Middle frontal gyrus (tissue), 1 donor: Measurements from ENCODE around the gene COL25A1.
"Not testable (repeated sequence)": the region's sequence is repeated elsewhere in the genome, so short reads cannot be mapped to it uniquely, and the experiment has no call there.

Experiments
- DNase-seq: peaks from one replicate; pipeline ENCODE4 v3.0.0-alpha.2; 2015; ENCODE audit warnings: low spot score; ENCODE audit errors: extremely low spot score

The COL25A1 gene

DNA sequence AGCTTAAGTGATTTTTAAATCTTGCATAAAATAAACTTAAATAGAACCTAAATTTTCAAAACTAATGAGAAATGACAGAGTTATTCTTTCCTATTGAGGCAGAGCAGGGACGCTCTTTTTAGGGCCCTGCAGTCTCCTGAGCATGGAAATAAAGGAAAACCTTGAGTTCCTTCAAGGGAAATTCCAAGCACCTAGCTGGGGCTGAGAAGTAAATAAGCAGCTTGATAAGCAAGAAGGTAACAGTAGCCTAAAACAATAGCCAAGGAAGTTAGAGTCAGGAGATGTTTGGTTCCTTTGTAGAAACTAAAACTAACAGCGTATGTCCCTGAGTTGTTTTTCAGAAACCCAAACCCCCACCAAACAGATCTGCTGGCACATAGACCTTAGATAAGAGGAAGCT is 174.6 kb downstream of the COL25A1 start:
- DNase-seq: no peak

DNA sequence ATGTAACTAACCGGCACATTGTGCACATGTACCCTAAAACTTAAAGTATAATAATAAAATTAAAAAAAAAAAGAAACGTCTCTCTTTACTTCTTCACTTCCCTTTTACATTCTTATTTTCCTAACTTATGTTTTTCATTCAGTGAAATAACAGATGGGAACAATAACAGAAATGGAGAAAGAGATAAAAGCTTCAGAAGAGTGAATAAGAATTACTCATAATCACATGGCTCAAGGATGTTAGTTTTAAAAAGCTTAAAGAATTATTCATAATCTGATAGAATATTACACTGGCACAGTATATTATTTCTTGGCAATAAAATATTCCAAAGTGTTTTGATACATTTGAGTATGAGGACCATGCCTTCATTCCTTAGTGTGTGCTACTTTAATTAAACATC is 175.6 kb downstream of the COL25A1 start:
- DNase-seq: no peak

DNA sequence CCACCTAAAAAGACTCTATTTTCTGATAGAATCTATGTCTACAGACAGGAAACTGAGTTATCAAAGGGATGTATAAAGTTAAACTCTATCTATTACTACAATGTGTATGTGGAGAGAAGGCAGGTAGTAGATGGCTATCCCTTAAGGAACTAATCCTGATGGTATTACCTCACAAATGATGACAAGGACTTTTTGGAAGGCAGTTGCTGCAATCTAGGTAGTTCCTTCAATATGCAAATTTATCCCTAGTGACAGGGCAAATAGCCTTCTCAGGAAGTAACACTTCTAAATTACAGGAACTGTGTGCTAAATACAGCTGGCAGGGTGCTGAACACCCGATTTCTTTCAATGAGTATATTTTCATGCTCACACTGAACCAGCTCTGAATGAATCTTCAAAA is 177.4 kb downstream of the COL25A1 start:
- DNase-seq: no peak

DNA sequence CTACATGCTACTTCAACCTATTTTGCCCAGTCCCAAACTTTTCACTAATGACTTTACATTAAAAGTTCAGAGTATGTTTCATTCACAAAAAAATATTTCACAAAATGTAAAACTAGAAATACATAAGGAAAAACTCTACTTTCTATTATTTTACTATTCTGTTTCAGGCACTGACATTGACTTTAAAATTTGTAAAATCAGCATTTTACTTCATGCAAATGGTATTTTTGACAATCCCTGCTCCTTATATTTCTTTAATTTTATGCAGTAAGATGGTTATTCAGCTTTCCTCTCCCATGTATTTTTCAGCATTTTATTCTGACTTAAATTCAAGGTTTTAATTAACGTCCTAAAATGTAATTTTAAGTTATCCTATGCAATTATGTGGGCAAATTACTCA is 178.5 kb downstream of the COL25A1 start:
- no peak for DNase-seq

DNA sequence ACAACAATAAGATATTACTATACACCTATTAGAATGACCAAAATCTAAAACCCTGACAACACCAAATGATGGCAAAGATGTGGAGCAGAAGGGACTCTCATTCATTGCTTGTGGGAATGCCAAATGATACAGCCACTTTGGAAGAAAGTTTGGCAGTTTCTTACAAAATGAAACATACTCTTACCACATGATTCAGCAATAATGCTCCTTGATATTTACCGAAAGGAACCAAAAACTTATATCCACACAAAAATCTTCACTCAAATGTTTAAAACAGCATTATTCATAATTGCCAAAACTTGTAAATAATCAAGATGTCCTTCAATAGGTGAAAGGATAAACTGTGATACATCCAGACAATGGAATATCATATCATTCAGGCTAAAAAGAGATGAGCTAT is 180.9 kb downstream of the COL25A1 start:
- DNase-seq: no peak

DNA sequence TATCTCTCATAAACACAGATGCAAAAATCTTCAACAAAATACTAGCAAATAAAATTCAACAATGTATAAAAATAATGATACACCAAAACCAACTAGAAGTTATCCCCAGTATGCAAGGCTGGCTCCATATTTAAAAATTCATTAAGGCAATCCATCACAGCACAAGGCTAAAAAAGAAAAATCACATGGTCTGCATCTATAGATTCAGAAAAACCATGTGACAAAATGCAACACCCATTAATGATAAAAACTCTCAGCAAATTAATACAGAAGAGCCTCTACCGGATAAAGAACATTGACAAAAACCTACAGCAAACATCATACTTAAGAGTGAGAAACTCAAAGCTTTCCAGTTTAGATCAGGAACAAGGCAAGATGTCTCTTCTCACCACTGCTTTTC is 182.6 kb downstream of the COL25A1 start:
- DNase-seq: no peak

DNA sequence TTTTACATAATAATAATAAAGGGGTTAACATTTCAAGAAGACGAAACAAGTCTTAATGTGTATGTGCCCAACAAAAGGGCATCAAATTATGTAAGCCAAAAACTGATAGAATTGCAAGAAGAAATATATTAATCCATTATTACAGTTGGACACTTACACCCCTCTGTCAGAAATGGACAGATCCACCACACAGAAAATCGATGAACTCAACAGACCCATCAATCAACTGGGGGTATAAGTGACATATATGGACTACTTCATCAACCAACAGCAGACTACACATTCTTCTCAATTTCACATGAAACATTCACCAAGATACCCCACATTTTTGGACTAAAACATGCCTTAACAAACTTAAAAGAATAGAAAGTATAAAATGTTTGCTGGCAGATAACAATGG is 183.8 kb downstream of the COL25A1 start:
- no peak for DNase-seq

DNA sequence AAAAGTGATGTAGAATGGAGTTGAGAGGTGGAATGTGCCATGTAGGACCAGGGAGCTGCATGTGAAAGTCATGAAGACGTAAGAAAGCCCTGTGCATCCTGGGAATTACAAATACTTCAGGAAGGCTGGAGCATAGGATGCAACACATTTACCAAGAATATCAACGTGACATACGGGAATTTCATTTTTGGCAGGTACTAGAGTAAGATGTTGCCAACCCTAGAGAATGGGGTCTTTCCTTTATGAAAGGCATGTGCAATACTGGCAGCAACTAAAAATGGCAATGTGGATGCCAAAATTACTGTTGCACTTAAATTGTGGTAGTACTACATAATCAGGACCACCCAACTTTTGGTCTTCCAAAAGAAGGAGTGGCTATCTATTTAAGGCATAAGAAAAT is 188.0 kb downstream of the COL25A1 start:
- DNase-seq: no peak

DNA sequence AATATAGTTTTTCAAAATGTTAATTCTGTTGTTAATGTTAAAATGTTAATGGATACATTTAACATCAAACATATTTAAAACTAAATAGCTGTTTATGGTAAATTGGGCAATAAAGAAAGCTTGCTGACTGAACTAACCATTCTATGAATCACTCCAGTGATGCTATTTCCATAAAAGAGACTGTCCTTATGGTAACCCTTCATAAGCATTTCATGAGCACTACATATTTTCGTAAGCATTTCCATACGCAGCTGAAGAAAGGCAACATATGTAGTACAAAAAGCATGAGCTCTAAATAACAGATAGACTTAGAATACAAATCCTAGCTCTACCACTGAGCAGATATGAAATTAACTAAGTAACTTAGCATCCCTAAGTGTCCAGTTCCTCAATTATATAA is 188.9 kb downstream of the COL25A1 start:
- no peak for DNase-seq

DNA sequence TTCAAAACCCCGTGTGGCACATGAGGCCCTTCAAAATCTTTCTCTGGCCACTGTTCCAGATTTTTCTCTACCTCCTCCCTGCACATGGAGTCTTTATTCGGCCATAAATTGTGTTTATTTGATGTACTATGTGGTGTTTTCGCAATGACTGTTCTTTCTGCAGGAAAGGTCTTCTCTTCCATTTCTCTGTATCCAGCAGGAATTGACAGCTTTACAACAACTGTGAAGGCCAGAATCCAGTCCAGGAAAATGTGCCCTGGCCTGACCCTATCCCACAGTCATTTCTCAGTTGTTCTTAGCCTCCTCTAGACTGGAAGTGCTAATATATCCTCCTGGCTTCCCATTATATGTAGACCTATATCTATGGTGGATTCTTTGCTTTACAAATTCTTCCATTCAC is 191.4 kb downstream of the COL25A1 start:
- DNase-seq: no peak

DNA sequence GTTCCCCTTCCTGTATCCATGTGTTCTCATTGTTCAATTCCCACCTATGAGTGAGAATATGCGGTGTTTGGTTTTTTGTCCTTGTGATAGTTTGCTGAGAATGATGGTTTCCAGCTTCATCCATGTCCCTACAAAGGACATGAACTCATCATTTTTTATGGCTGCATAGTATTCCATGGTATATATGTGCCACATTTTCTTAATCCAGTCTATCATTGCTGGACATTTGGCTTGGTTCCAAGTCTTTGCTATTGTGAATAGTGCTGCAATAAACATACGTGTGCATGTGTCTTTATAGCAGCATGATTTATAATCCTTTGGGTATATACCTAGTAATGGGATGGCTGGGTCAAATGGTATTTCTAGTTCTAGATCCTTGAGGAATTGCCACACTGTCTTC is 194.2 kb downstream of the COL25A1 start:
- not testable (repeated sequence) for DNase-seq

DNA sequence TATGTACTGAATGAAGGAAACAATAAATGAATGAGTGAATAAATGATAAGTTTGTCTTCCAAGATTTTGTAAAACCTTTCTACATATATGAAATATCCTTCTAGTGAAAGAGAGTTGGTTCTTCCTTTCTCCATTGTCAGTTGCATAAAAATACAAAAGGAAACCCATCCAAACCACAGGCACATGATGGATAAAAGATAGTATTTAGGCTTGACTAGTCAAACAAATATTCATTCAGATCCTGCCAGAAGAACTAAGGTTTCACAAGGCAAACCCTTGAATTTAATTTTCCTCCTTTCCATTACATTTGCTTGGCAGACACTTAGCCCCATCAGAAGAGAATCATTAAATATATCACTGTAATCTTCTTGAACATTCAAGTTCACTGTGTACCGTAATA is 208.4 kb downstream of the COL25A1 start:
- no peak for DNase-seq

DNA sequence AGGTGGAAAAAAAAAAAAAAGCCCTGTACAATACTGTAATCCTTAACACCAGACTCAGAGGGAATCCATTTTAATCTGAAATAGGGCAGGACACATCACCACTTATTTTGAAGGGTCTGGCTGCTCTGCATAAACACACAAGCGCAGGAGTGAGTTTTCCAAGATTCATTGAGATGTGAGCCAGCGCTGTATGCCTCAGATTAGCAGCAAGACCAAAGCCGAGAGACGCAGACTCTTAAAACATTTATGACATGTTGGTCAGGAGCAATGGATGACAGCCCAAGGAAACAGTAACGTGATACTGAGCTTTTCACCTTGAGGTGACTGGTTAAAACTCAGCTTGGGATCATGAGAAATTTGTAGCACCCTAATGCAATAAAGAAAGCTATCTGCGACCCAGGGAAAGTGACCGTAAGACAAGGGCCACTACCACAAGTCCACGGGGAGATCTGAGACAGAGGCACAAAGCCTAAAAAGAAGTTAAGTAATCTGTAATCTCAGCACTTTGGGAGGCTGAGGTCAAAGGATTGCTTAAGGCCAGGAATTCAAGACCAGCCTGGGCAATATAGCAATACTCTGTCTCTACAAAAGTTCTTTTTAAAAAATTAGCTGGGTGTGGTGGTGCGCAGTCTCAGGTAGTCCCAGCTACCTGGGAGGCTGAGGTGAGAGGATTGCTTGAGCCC is 210.6 kb downstream of the COL25A1 start:
- DNase-seq: no peak

DNA sequence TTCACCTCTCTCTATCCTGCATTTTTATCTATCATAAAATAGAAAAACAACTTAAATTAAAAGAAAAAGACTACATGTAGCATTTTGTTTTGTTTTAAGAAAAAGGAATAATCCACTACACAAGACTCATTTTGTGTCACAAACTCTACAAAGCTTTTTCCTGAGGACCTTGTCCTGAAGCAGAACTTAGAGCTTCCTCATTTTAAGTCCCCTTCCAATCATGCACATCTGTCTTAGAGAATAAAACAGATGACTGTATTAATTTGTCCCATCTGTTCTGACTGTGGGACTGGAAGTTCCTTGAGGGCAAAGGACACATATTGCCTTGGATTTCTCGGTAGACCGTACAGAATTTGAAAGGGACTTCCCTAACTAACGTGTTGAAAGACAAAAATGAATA is 218.5 kb downstream of the COL25A1 start:
- no peak for DNase-seq

DNA sequence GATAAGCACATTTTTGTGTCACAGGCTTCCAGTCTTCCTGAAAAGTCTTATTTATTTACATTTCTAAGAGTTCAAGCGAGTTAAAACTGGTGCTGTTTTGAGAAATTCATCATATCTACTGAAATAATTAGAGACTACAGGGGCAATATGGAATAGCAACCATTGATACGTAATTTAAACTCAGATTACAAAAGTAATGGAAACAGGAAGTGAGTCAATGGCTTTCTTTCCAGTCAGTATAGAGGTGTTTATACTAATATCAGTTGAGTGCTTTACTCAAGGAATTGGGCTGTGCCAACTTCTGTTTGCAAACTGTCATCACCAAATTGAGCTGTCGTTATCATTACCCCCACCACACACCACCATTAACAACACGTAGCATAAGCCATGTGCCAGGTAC is 222.7 kb downstream of the COL25A1 start:
- no peak for DNase-seq

DNA sequence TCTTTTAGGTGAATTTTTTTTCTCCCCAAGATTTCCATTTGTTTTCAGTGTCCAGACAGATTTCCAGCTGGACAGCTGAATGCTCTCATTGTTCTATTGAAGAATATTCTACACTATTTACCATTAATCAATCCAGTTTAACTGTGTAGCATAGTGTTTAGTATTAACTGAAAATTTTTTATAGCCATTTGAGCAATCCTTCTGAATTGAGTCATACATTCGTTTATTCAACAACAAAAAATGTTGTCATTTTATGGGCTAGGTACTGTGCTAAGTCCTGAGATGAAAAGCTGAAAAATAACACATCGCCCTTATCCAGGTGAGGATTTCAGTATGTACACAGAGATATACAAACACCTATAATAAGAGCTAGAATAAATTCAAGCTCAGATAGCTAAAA is 223.3 kb downstream of the COL25A1 start:
- DNase-seq: no peak

DNA sequence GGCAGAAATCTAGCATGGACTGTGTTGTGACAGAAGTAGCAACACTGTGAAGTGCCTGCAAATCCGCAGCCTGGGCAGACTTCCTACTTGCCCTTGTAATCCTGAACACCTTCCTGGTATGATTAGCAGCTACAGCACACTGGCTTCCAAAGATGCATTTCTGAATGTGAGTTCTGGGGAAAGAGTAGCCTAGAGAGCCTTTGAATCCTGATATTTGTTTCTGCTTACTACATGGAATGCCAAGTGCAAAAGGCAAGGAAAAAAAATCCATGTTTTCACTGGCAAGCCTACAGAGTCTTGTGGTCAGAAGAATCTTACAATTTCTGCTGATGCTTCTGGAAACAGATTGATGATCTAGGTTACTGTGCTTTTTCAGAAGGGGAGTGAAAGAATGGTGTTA is 223.7 kb downstream of the COL25A1 start:
- no peak for DNase-seq

DNA sequence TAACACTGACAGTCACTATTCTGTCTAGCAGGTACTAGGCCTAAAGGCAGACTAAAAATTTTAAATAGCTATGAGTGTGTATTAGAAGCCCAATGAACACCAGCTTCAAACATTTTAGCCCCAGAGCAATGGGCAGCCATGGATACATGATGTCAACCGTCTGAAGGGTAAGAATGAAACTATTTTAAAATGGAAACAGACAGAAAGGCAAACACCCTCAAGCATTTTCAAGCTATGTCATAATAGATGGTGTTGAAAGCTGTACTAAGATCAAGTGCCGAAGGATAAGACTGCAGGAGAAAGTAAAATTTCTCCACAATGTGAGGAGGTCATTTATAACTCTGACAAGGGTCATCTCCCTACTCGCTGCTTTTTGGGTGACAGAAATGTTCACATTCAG is 225.0 kb downstream of the COL25A1 start:
- DNase-seq: no peak

DNA sequence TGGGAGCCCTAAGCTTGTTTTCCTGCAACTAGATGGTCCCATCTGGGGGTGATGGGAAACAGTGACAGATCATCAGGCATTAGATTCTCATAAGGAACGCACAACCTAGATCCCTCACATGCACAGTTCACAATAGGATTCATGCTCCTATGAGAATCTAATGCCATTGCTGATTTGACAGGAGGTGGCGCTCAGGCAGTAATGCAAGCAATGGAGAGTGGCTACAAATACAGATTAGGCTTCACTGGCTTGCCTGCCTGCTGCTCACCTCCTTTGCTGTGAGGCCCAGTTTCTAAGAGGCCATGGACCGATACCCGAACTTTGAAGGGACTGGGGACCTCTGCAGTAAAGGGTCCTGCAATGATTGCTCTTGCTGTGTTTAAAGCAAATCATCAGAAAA is 225.7 kb downstream of the COL25A1 start:
- not testable (repeated sequence) for DNase-seq

DNA sequence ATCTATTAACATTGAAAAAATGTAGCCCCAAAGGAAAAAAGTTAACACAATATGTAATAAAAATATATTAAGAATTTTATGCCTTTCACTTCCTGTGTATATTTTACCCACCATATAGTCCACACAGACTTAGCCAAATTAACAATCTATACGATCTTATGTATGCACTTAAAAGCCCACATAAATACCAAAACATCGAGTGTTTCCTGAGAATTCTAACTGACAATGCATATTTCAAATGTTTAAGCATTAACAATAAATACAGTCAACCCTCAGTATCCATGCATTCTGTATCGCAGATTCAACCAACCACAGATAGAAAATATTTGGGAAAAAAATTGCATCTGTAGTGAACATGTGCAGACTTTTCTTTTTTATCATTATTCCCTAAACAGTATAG is 226.8 kb downstream of the COL25A1 start:
- DNase-seq: no peak

DNA sequence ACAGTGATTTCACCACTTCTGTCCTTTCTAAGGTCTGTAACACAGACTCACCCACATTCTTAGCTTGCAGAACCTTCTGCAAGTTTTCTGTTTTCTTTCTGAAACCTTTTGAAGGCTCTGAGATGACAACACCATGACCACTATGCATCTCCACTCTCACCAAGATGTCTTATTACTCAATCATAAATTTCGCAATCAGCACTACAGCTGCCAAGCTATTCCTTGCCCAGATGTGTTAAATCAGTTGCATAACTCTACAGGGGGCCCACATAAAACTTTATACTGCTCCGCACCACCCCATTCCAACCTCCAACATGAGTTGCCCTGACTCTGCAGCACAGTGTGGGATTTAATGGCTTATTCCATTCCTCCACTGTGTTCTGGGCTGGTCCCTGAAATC is 229.9 kb downstream of the COL25A1 start:
- no peak for DNase-seq

DNA sequence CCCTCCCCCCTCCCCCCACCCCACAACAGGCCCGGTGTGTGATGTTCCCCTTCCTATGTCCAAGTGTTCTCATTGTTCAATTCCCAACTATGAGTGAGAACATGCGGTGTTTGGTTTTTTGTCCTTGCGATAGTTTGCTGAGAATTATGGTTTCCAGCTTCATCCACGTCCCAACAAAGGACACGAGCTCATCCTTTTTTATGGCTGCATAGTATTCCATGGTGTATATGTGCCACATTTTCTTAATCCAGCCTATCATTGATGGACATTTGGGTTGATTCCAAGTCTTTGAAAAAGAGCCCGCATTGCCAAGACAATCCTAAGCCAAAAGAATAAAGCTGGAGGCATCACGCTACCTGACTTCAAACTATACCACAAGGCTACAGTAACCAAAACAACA is 231.8 kb downstream of the COL25A1 start:
- not testable (repeated sequence) for DNase-seq

DNA sequence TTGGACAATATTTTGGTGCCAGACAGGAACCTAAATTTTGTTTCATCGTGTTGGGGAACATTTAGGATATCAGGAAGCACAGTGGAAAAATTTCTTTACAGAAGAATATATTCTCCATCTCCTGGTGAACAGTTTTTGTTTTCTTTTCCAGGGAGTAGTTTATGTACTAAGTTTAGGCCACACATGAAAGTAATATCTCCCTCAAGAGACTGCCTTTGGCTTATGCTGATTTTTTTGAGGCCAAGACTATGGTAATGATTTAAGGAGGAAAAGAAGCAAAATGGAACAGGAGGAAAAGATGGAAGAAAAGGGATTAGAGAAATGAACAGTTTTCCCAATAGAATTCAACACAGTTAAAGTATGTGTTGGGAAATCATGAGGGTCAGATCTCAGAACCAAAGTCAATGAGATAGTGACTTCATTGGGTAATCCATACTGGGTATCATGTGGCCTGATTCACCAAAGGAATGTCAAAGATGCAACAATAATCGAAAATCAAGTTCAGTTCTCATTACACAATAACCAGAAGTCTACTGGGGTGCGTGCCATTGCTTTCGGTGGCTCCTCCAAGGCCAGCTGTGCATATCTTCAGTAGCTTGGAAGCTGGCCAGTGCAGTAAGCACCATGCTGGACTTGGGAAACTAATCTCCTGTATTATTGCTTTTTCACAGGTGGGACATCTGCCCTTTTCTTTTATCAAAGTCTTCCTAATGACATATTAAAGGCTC is 234.8 kb downstream of the COL25A1 start:
- no peak for DNase-seq
